Neuronal stem cell (in vitro differentiated cells): ENCODE data around the gene GALNS.
A peak's percentile ranks its signal among the peaks of the same experiment; 100 is the strongest.

ENCODE experiments used
- DNase-seq: peaks from one replicate; pipeline ENCODE4 v3.0.0-alpha.2; 2013; ENCODE audit warnings: low spot score
- H2AFZ ChIP-seq: one replicate; pipeline ENCODE4 v1.6.1; 2013; ENCODE audit warnings: mild to moderate bottlenecking, low read length, inconsistent platforms
- H2AK5ac ChIP-seq: 2 replicates; pipeline ENCODE4 v1.6.1; 2013; ENCODE audit warnings: low read depth, mild to moderate bottlenecking, inconsistent platforms, low read length, moderate library complexity, mixed read lengths
- H2BK120ac ChIP-seq: 2 replicates; pipeline ENCODE4 v1.6.1; 2013; ENCODE audit warnings: low read depth, mild to moderate bottlenecking, inconsistent platforms, low read length, moderate library complexity, mixed read lengths
- H2BK12ac ChIP-seq: one replicate; pipeline ENCODE4 v1.6.1; 2013; ENCODE audit warnings: low read length, inconsistent platforms
- H2BK15ac ChIP-seq: 2 replicates; pipeline ENCODE4 v1.6.1; 2013; ENCODE audit warnings: mild to moderate bottlenecking, low read length, inconsistent platforms, mixed read lengths
- H2BK5ac ChIP-seq: one replicate; pipeline ENCODE4 v1.6.1; 2013; ENCODE audit warnings: inconsistent platforms, mild to moderate bottlenecking, low read length, moderate library complexity
- H3K14ac ChIP-seq: one replicate; pipeline ENCODE4 v1.6.1; 2013; ENCODE audit warnings: low read length, inconsistent platforms
- H3K18ac ChIP-seq: 2 replicates; pipeline ENCODE4 v1.6.1; 2013; ENCODE audit warnings: low read length, inconsistent platforms
- H3K23ac ChIP-seq: 2 replicates; pipeline ENCODE4 v1.6.1; 2013; ENCODE audit warnings: low read depth, mild to moderate bottlenecking, mixed read lengths, low read length, inconsistent platforms; ENCODE audit not compliant: poor library complexity
- H3K27ac ChIP-seq: replicated peaks from 3 replicates; pipeline ENCODE4 v1.5.1; 2013; ENCODE audit warnings: low read length, inconsistent platforms
- H3K27me3 ChIP-seq, 3 experiments: 2 replicates each; pipeline ENCODE4 v1.6.1; 2013; ENCODE audit warnings: low read length in 3 of 3, mild to moderate bottlenecking in 2 of 3, inconsistent platforms in 1 of 3, low read depth in 1 of 3, mixed read lengths in 1 of 3, moderate library complexity in 1 of 3; ENCODE audit not compliant: control insufficient read depth in 3 of 3, insufficient read depth in 3 of 3
- H3K36me3 ChIP-seq, 2 donors: replicated peaks in 1 of 2; 2 replicates each; pipeline ENCODE4 v1.6.1; 2013; ENCODE audit warnings: low read length in 2 of 2; ENCODE audit not compliant: control insufficient read depth in 2 of 2, insufficient read depth in 2 of 2
- H3K4ac ChIP-seq: 2 replicates; pipeline ENCODE4 v1.6.1; 2013; ENCODE audit warnings: inconsistent platforms, mild to moderate bottlenecking, low read length, moderate library complexity
- H3K4me1 ChIP-seq, 2 donors: 1 replicate in 1 of 2; 2 replicates in 1 of 2; pipeline ENCODE4 v1.6.1; 2013; ENCODE audit warnings: low read length in 2 of 2, low read depth in 1 of 2; ENCODE audit not compliant: control insufficient read depth in 2 of 2, insufficient read depth in 1 of 2
- H3K4me2 ChIP-seq: one replicate; pipeline ENCODE4 v1.6.1; 2013; ENCODE audit warnings: mild to moderate bottlenecking, low read length, inconsistent platforms; ENCODE audit not compliant: insufficient read depth, poor library complexity, severe bottlenecking
- H3K4me3 ChIP-seq, 2 donors: 2 replicates each; pipeline ENCODE4 v1.5.1; 2013; ENCODE audit warnings: low read length in 2 of 2, mild to moderate bottlenecking in 2 of 2, inconsistent platforms in 1 of 2, moderate library complexity in 1 of 2
- H3K79me1 ChIP-seq: one replicate; pipeline ENCODE4 v1.6.1; 2013; ENCODE audit warnings: low read depth, mild to moderate bottlenecking, inconsistent platforms, low read length, moderate library complexity
- H3K9ac ChIP-seq: one replicate; pipeline ENCODE4 v1.6.1; 2013; ENCODE audit warnings: mild to moderate bottlenecking, low read depth, low read length, inconsistent platforms; ENCODE audit not compliant: poor library complexity
- H3K9me3 ChIP-seq, 2 donors: replicated peaks in 1 of 2; 2 replicates each; pipeline versions ENCODE3 to v1.6.1; 2013; ENCODE audit warnings: low read length in 2 of 2, mild to moderate bottlenecking in 2 of 2, inconsistent platforms in 1 of 2, low read depth in 1 of 2, mixed read lengths in 1 of 2, moderate library complexity in 1 of 2; ENCODE audit not compliant: control insufficient read depth in 2 of 2, insufficient read depth in 1 of 2
- H4K8ac ChIP-seq: one replicate; pipeline ENCODE4 v1.6.1; 2013; ENCODE audit warnings: low read depth, mild to moderate bottlenecking, inconsistent platforms, low read length, moderate library complexity
- H4K91ac ChIP-seq: one replicate; pipeline ENCODE4 v1.6.1; 2013; ENCODE audit warnings: low read length, low read depth, mild to moderate bottlenecking, inconsistent platforms; ENCODE audit not compliant: poor library complexity
- WGBS, 2 donors: extraction: QIAGEN DNeasy Blood & Tissue Kit; methylation state at CpG; one replicate each; pipeline ENCODE4 v1.1.7; 2013; ENCODE audit warnings: missing lambda C conversion rate in 2 of 2, mixed read lengths in 1 of 2; ENCODE audit not compliant: insufficient read length in 2 of 2, insufficient replicate concordance in 1 of 2; ENCODE audit errors: extremely low coverage in 2 of 2; 5-methylcytosine and 5-hydroxymethylcytosine counted together

The GALNS gene

DNA sequence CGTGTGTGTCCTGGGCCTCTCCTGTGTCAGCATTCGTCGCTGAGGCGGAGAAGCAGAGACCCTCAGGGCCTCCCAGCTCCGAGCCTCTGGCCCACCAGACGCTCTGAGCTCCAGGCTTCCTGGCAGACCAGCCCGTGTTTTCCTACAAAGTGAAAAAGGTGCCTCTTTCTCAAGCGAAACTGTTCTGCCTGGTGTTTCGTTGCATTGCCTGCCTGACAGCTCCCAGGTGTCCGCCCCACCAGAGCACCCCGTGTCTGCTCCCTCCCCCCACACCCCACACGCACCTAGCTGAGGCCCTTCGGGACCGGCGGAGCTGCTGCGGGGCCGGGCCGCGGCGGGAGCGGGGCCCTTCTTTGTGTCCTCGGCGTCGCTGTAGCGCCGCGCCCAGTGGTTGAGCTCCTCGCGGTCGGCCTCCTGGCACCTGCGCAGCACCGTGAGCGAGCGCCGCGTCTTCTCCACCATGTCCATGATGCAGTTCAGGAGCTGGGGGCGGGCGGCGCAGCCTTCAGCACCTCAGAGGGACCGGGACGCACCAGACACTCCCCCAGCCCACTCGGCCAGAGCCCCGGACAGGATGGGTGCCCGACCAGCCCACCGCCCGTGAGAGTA lies 24.4 kb upstream of the GALNS start:
- Histone ChIP-seq H2BK5ac (peak overlapping the region; percentile 53), H2BK120ac (peak overlapping the region; percentile 72), H3K79me1 (peaks cover 9% of the 10 kb centered on the region), H4K8ac (peak overlapping the region; percentile 97), H3K4me3 (no peak overlapping the region), H3K4me2 (peak overlapping the region; percentile 33), H3K9me3 (peaks cover 0 to 4% of the 10 kb centered on the region in 2 donors), H4K91ac (peak overlapping the region; percentile 64), H3K14ac (peak overlapping the region; percentile 98), H3K4me1 (peaks cover 16 to 19% of the 10 kb centered on the region in 2 donors), H3K18ac (peak overlapping the region; percentile 98), H3K27me3 (peaks cover 0 to 30% (median 13%) of the 10 kb centered on the region in 3 experiments), H2BK15ac (peak overlapping the region; percentile 62), H3K9ac (peak overlapping the region; percentile 77), H3K23ac (peak overlapping the region; percentile 96), H2AK5ac (peak overlapping the region; percentile 98), H2BK12ac (peak overlapping the region; percentile 90), H2AFZ (no peak overlapping the region), H3K36me3 (no peaks in the 10 kb centered on the region), H3K27ac (no peak overlapping the region), H3K4ac (peak overlapping the region; percentile 97)
- no peak for DNase-seq
- no CpG with 5 or more reads among the region's 46 CpGs for WGBS, 2 donors

DNA sequence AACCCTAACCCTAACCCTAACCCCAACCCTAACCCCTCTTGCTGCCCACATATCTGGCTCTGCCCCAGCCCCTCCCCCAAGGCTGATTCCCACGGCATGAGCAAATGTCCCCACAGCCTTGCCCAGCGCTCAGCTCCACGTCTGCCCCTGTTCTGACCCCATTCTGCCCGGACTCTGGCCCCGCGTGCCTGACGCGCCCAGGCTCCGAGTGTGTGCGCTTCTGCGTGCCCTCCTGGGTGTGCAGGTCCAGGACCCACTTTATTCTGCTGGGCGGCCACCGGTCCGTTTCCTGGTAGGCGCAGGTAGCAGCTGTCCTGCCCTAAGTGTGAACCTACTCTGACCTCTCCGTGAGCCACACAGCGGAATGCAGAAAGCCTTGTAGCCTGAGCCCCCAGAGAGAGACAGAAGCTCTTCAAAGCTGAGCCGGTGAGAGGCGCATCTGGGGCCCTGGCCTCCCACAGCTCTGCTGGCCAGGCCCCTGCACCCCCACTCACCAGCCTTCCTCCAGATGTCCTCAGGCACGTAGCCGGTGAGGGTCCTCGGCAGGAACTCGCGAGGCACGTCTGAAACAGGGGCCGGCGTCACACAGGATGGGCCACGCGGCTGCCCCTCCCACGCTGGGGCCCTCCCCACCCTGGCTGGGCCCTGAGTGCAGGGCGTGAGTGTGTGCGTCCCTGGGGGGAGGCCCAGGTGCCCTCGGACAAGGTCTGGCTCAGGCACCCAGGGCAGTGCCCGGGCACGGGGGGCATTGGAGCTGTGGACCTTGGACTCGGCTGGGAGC lies 23.7 kb upstream of the GALNS start:
- Histone ChIP-seq H2BK12ac (peak overlapping the region; percentile 84), H3K9ac (peak overlapping the region; percentile 72), H3K4me3 (no peak overlapping the region), H2BK120ac (no peak overlapping the region), H2BK15ac (peak overlapping the region; percentile 93), H3K36me3 (no peaks in the 10 kb centered on the region), H3K27me3 (peaks cover 0 to 30% (median 13%) of the 10 kb centered on the region in 3 experiments), H4K8ac (peak overlapping the region; percentile 97), H3K18ac (peak overlapping the region; percentile 98), H2AFZ (peak overlapping the region; percentile 29), H3K27ac (no peak overlapping the region), H3K23ac (peak overlapping the region; percentile 83), H3K4me2 (peak overlapping the region; percentile 25), H4K91ac (peak overlapping the region; percentile 94), H3K14ac (peak overlapping the region; percentile 98), H3K79me1 (peaks cover 9% of the 10 kb centered on the region), H2BK5ac (peak overlapping the region; percentile 13), H3K9me3 (peaks cover 0 to 4% of the 10 kb centered on the region in 2 donors), H2AK5ac (peak overlapping the region; percentile 98), H3K4ac (peak overlapping the region; percentile 97), H3K4me1 (peaks cover 16 to 19% of the 10 kb centered on the region in 2 donors)
- WGBS, 2 donors = no CpG with 5 or more reads among the region's 36 CpGs
- no peak for DNase-seq

GRCh38 chr16:88879788-88880055 lies 23.0 kb upstream of the GALNS start:
- peak overlapping the region; percentile 17 for H3K14ac ChIP-seq
- H2BK12ac ChIP-seq = peak overlapping the region; percentile 90
- H3K27me3 ChIP-seq = peaks cover 0 to 30% (median 13%) of the 10 kb centered on the region in 3 experiments
- H3K18ac ChIP-seq = peak overlapping the region; percentile 6
- peaks cover 16 to 19% of the 10 kb centered on the region in 2 donors for H3K4me1 ChIP-seq
- H2AFZ ChIP-seq = no peak overlapping the region
- H3K36me3 ChIP-seq = no peaks in the 10 kb centered on the region
- peak overlapping the region; percentile 60 for H3K9ac ChIP-seq
- H2BK120ac ChIP-seq = no peak overlapping the region
- no peak for DNase-seq
- no peak overlapping the region for H2BK5ac ChIP-seq
- peaks cover 0 to 4% of the 10 kb centered on the region in 2 donors for H3K9me3 ChIP-seq
- H2BK15ac ChIP-seq = peak overlapping the region; percentile 93
- no peak overlapping the region for H3K4me2 ChIP-seq
- no peak overlapping the region for H3K4me3 ChIP-seq
- peaks cover 12% of the 10 kb centered on the region for H3K79me1 ChIP-seq
- H3K4ac ChIP-seq = no peak overlapping the region
- no CpG with 5 or more reads among the region's 11 CpGs for WGBS, 2 donors
- no peak overlapping the region for H4K91ac ChIP-seq
- H3K27ac ChIP-seq = no peak overlapping the region
- peak overlapping the region; percentile 98 for H2AK5ac ChIP-seq
- H3K23ac ChIP-seq = peak overlapping the region; percentile 83
- H4K8ac ChIP-seq = peak overlapping the region; percentile 9
